GM12892 (cell line): Measurements from ENCODE around the gene STK32C.

ENCODE experiments used
- DNase-seq: peaks from one replicate; pipeline ENCODE4 v3.0.0; 2011; ENCODE audit not compliant: insufficient read length
- FAIRE-seq: peaks from 2 replicates; lab custom pipeline; 2011; peaks lifted over from hg19 to GRCh38; lab: Jason Lieb, UNC
- POLR2A ChIP-seq: IDR thresholded peaks from 2 replicates; pipeline ENCODE4 v1.6.1; 2011; ENCODE audit warnings: low read depth, low read length, control low read depth
- POLR2AphosphoS5 ChIP-seq: IDR thresholded peaks from 2 replicates; pipeline ENCODE4 v1.6.1; 2011; ENCODE audit warnings: low read depth, low read length, control low read depth
- TAF1 ChIP-seq: IDR thresholded peaks from 2 replicates; pipeline ENCODE4 v1.6.1; 2011; ENCODE audit warnings: low read depth, mild to moderate bottlenecking, control low read depth, low read length, borderline replicate concordance

Gene STK32C

DNA sequence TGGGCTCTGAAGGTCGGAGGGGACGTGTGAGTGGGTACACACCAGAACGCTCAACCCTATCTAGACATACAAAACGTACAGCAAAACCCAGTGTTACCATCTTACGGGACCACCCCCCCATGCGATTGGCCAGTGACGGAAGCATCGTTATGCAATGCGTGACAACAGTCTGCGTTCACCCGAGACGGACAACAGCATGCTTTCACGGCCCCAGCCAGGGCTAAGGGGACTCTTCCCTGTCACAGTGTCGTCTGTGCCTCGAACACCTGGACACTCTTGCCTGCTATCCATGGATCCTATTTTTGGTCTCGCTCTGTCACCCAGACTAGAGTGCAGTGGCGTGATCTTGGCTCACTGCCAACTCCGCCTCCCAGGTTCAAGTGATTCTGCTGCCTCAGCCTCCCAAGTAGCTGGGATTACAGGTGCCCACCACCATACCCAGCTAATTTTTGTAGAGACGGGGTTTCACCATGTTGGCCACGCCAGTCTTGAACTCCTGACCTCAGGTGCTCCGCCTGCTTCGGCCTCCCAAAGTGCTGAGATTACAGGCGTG lies 97.7 kb downstream of the STK32C start:
- TF ChIP-seq POLR2A (no peak), TAF1 (no peak), POLR2AphosphoS5 (no peak)
- no peak for DNase-seq
- no peak for FAIRE-seq

- DNase-seq (no peak), FAIRE-seq (no peak)
- TF ChIP-seq POLR2A = no peak
- TF ChIP-seq POLR2AphosphoS5 = no peak
- TF ChIP-seq TAF1 = no peak
These were observed 98.6 kb downstream of the STK32C start for GRCh38 chr10:132209130-132209529.

DNA sequence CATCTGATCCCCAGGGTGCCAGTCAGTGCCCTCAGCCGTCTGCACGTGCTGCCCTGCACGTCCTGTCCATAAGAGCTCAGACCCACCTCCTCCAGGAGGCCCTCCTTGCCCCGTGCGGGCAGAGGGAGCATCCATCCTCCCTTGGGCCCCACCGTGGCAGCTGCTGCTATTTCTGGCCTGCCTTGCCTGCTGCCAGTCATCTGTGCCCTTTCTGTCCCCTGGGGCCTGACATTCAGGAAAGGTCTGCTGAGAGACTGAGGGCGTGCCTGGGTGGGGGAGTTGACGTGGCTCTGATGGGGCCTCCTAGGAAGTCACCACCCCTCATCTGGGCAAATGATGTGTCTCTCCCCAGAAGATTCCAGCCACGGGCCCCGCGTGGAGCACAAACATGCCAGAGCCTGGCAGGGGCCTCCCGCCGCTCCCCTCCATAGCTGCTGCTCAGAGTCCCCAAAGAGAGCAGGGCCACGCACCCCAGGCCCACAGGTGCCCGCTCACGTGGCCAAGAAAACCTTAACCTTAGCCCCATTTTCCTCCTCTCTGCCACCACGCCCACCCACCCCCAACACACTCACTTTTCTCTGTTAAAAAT lies 99.2 kb downstream of the STK32C start:
- FAIRE-seq = no peak
- TF ChIP-seq POLR2A (no peak), TAF1 (no peak), POLR2AphosphoS5 (no peak)
- no peak for DNase-seq

DNA sequence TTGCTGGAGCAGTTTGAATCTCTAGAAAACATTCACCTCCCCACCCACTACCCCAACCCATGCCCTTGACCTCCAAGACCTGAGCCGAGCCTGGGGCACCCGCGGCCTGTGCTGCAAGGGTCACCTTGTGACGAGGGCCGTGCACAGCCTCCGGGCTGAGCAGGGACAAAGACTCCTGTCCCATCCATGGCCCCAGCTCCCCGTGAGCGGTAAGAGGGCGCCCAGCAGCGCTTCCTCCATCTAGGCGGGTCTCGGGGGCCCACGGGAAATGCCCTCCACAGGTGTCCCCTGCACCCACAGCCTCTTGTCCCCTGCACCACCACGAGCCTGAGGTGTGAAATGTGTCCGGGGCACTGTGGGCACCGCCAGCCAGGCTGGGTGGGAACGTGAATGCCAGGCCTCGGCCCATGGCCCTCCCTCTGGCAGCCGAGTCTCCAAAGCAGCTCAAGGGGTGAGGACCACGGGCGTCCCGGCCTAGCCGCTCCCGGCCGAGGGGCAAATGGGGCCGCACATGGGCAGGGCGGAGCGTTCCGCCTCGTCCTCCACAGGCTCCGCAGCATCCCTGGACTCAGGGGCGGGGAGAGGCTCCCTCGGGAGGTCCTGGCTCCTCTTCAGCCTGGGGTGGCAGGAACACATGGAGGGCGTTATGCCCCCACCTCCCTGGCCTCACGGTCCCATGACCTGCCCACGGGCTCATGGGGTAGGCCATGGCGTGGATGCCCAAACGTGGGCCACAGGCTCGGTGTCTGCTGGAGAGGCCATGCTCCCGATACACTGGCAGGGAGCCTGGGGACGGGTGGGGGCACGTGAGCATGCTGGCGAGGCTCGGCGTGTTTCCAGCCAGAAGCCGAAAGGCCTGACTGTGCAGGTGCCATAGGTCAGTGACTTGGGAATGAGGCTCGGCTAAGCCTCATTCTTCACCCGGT lies 100.0 kb downstream of the STK32C start:
- no peak for FAIRE-seq
- TF ChIP-seq POLR2A (no peak), POLR2AphosphoS5 (no peak), TAF1 (no peak)
- no peak for DNase-seq

DNA sequence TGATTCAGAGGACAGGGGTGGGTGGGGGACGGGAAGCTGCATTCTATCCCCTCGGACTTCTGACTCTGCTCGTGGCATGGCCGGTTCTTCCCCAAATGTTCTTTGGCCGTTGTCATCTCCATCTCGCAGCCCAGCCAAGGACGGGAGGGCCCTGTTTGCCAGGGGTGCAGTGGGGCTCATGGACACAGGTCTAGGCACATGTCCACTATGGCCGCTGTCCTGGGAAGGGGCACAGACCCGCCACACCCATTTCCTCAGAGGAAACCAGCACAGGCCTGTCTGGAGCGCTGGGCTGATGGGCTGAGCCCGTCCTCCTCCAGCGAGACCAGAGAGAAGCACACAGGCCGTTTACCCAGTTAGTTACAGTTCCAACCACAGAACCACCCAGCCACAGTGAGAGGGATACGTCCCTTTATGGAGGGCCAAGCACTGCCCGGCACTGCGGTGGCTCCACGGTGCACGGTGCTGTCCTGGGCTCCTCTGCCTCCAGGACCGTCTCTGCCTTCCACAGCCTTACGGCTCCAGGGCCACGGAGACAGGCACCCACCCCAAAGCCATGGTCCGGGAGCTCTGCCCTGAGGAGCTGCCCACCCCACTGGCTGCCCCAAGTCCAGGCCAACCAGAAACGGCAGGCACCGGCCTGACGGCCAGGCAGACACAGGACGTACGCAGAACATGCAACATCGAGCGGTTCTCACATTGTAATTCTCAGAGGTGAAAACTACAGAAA lies 100.8 kb downstream of the STK32C start:
- DNase-seq (no peak), FAIRE-seq (no peak)
- TF ChIP-seq POLR2A = no peak
- TF ChIP-seq TAF1 = no peak
- TF ChIP-seq POLR2AphosphoS5 = no peak

DNA sequence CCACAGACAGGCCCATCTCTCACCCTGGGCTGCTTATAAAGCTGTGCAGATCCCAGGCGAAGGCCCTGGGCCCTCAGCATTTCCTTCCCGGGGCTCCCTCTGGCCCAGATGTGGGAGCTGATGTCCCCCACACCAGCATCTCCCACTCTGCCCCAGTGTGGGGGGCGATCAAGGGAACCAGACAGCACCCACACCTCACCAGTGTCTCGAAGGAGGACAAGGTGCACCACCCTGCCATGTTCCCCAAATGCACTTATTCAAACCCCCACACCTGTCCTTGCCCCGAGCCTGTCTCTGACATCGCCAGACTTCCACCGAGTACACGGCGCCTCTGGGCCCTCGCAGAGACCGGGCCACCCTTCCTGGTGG lies 101.4 kb downstream of the STK32C start:
- no peak for FAIRE-seq
- no peak for DNase-seq
- TF ChIP-seq POLR2A (no peak), POLR2AphosphoS5 (no peak), TAF1 (no peak)

- DNase-seq (no peak), FAIRE-seq (no peak)
- TF ChIP-seq POLR2A = no peak
- no peak for TF ChIP-seq POLR2AphosphoS5
- TF ChIP-seq TAF1 = no peak
These were observed 101.9 kb downstream of the STK32C start for GRCh38 chr10:132205650-132206376.

DNA sequence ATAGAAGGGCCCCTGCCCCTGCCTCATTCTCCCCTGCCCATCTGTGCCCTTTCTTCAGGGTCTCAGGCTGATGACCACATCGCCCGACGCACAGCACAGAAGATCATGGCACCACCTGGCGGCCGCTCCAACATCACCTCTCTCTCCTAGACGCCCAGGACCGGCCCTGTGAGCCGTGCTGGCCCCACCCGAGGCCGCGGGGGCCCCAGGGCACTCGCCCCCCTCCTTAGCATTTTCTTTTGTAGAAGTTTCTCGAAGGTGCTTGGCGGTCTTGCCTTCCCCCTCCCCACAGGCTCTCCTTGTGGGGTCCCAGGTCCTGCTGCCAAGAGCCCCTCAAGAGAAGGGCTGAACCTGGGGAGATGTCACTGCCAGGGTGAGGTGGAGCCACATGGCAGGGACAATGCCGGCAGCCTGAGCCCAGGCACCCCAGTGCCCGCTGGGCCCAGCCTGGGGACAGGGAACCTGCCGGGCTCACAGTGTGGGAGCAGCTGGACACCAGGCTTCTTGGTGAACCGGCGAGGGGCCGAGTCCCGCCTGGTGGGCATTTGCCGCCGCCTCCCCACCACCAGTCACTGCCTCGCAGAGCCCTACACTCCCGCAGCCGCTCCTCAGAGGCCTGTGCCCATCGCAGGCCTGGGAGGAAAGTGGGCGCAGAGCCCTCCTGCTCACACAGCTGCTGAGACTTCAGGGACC lies 102.8 kb downstream of the STK32C start:
- DNase-seq (no peak), FAIRE-seq (no peak)
- TF ChIP-seq POLR2AphosphoS5 (no peak), TAF1 (no peak), POLR2A (no peak)

DNA sequence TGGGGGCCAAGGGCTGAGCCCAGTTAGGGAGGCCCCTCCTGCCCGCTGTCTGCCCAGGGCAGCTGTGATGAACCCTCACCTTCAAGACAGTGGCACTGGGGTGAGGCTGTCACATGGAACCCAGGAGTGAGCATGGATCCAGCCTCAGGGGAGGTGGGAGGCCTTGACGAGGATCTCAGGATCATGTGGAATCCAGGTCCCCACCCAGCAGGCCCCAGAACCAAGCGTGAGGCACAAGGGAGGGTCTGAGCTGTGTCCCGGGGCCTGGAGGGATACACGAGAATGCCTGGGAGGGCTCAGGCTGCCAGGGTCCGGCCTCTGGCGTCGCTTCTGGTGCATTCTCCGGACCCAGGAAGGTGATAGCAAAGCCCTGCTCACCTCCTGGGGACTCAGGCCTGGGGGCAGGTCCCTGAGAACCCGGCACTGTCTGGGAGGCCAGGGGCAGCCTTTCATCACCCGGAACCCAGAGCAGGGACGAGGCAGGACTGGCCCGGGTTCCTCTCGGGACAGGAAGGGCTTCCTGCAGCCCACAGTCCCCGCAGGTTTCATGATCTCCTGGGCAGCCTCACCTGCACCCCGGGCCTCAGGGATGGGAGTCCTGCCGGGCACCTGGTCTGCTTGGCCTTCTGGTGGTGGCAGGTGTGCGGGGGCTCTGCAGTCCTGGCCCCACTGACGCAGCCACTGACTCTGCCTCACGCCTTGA lies 103.5 kb downstream of the STK32C start:
- TF ChIP-seq POLR2A (no peak), POLR2AphosphoS5 (no peak)
- no peak for FAIRE-seq
- no peak for DNase-seq

GRCh38 chr10:132203256-132204077 lies 104.3 kb downstream of the STK32C start:
- FAIRE-seq (no peak), DNase-seq (no peak)
- TF ChIP-seq TAF1 = no peak
- no peak for TF ChIP-seq POLR2A
- no peak for TF ChIP-seq POLR2AphosphoS5
